IMR-90 (cell line): ENCODE measurements around the gene CELSR1. TPM values are rescaled to one million over a fixed set of nuclear protein-coding genes. Genes with fewer than 3 reads are reported as not detected.

Experiments
- ATAC-seq: fragments of 200-7000 bp; cut with Tn5 transposase; 2 replicates; pipeline ENCODE4 v1.9.1; 2020; ENCODE audit warnings: low read depth, mild to moderate bottlenecking, moderate library complexity
- BruUV-seq: library from RNA; stranded (reverse); fragments of 400-500 nt; replicated peaks from 2 replicates; lab custom pipeline; 2021; lab: Mats Ljungman, UMichigan
- CTCF ChIA-PET: fragments of 300-600 bp; formaldehyde crosslinking; extraction: SDS; loops from one replicate; lab custom pipeline; 2021; ENCODE audit warnings: antibody characterized with exemption; lab: Yijun Ruan, JAX
- POLR2A ChIA-PET: fragments of 300-600 bp; sonication (Branson Sonifier 250); formaldehyde crosslinking; loops from one replicate; lab custom pipeline; 2022; ENCODE audit warnings: antibody characterized with exemption; ENCODE audit not compliant: unreplicated experiment; lab: Charles Lee
- DNase-seq: peaks from one replicate; pipeline ENCODE4 v3.0.0; 2013
- H2AFZ ChIP-seq: replicated peaks from 2 replicates; pipeline ENCODE3; 2013; ENCODE audit warnings: low read length, mild to moderate bottlenecking; ENCODE audit not compliant: poor library complexity
- H2AK5ac ChIP-seq: 2 replicates; pipeline ENCODE4 v1.6.1; 2013; ENCODE audit warnings: low read depth, low read length, inconsistent platforms
- H2AK9ac ChIP-seq: replicated peaks from 2 replicates; pipeline ENCODE3; 2013; ENCODE audit warnings: mild to moderate bottlenecking, low read depth, low read length, moderate library complexity; ENCODE audit not compliant: poor library complexity
- H2BK120ac ChIP-seq: 2 replicates; pipeline ENCODE4 v1.6.1; 2013; ENCODE audit warnings: low read depth, low read length, inconsistent platforms
- H2BK15ac ChIP-seq: 3 replicates; pipeline ENCODE4 v1.6.1; 2013; ENCODE audit warnings: low read depth, low read length, inconsistent platforms
- H2BK20ac ChIP-seq: 2 replicates; pipeline ENCODE4 v1.6.1; 2013; ENCODE audit warnings: low read depth, mild to moderate bottlenecking, inconsistent platforms, low read length, moderate library complexity
- H2BK5ac ChIP-seq: 2 replicates; pipeline ENCODE4 v1.6.1; 2013; ENCODE audit warnings: mild to moderate bottlenecking, low read depth, low read length, inconsistent platforms; ENCODE audit not compliant: poor library complexity, severe bottlenecking
- H3K14ac ChIP-seq: replicated peaks from 2 replicates; pipeline ENCODE4 v1.6.1; 2013; ENCODE audit warnings: low read depth, low read length, inconsistent platforms
- H3K18ac ChIP-seq: 2 replicates; pipeline ENCODE4 v1.6.1; 2013; ENCODE audit warnings: low read depth, low read length, control low read depth
- H3K23ac ChIP-seq: 2 replicates; pipeline ENCODE4 v1.6.1; 2013; ENCODE audit warnings: low read depth, low read length, inconsistent platforms
- H3K27ac ChIP-seq: 2 replicates; pipeline ENCODE4 v1.5.1; 2013; ENCODE audit warnings: mild to moderate bottlenecking, control low read depth, low read length; ENCODE audit not compliant: insufficient read depth
- H3K27me3 ChIP-seq: 2 replicates; pipeline ENCODE4 v1.6.1; 2013; ENCODE audit warnings: low read length; ENCODE audit not compliant: control insufficient read depth, insufficient read depth
- H3K36me3 ChIP-seq: 2 replicates; pipeline ENCODE4 v1.6.1; 2013; ENCODE audit warnings: low read length, mixed read lengths; ENCODE audit not compliant: control insufficient read depth, insufficient read depth
- H3K4ac ChIP-seq: 2 replicates; pipeline ENCODE4 v1.6.1; 2013; ENCODE audit warnings: low read depth, low read length, inconsistent platforms
- H3K4me1 ChIP-seq: 2 replicates; pipeline ENCODE4 v1.6.1; 2013; ENCODE audit warnings: low read length, mixed read lengths; ENCODE audit not compliant: control insufficient read depth, insufficient read depth
- H3K4me2 ChIP-seq: 2 replicates; pipeline ENCODE4 v1.6.1; 2013; ENCODE audit warnings: low read depth, mild to moderate bottlenecking, control low read depth, low read length, moderate library complexity
- H3K4me3 ChIP-seq: 2 replicates; pipeline ENCODE4 v1.5.1; 2013; ENCODE audit warnings: low read depth, mild to moderate bottlenecking, control low read depth, low read length, moderate library complexity; ENCODE audit not compliant: insufficient read depth
- H3K56ac ChIP-seq: 2 replicates; pipeline ENCODE4 v1.6.1; 2013; ENCODE audit warnings: low read length, inconsistent platforms; ENCODE audit not compliant: insufficient read depth; ENCODE audit errors: extremely low read depth
- H3K79me1 ChIP-seq, 2 experiments: 2 replicates each; pipeline ENCODE4 v1.6.1; 2013; ENCODE audit warnings: low read length in 2 of 2, inconsistent platforms in 1 of 2, low read depth in 1 of 2
- H3K9ac ChIP-seq: 2 replicates; pipeline ENCODE4 v1.6.1; 2013; ENCODE audit warnings: low read depth, low read length, control low read depth
- H3K9me1 ChIP-seq: 2 replicates; pipeline ENCODE4 v1.6.1; 2013; ENCODE audit warnings: low read length, inconsistent platforms; ENCODE audit not compliant: insufficient read depth
- H3K9me3 ChIP-seq: 2 replicates; pipeline ENCODE4 v1.6.1; 2013; ENCODE audit warnings: low read length; ENCODE audit not compliant: control insufficient read depth, insufficient read depth
- H4K20me1 ChIP-seq: 2 replicates; pipeline ENCODE4 v1.6.1; 2013; ENCODE audit warnings: low read length, inconsistent platforms; ENCODE audit not compliant: insufficient read depth
- H4K5ac ChIP-seq: 2 replicates; pipeline ENCODE4 v1.6.1; 2013; ENCODE audit warnings: mild to moderate bottlenecking, low read depth, low read length, control low read depth
- H4K8ac ChIP-seq, 2 experiments: 2 replicates each; pipeline ENCODE4 v1.6.1; 2013; ENCODE audit warnings: low read depth in 2 of 2, low read length in 2 of 2, control low read depth in 1 of 2, inconsistent platforms in 1 of 2
- H4K91ac ChIP-seq: 2 replicates; pipeline ENCODE4 v1.6.1; 2013; ENCODE audit warnings: low read depth, low read length, inconsistent platforms; ENCODE audit not compliant: insufficient read depth
- BHLHE40 ChIP-seq: fragments of 150-350 bp; IDR thresholded peaks from 2 replicates; pipeline ENCODE4 v1.6.1; 2016; ENCODE audit warnings: mild to moderate bottlenecking, low read depth, low read length
- CEBPB ChIP-seq: IDR thresholded peaks from 2 replicates; pipeline ENCODE4 v1.6.1; 2012; ENCODE audit warnings: low read depth, low read length, improper control_type of control experiment
- FOS ChIP-seq: fragments of 150-350 bp; IDR thresholded peaks from 2 replicates; pipeline ENCODE4 v1.6.1; 2016; ENCODE audit warnings: low read depth, low read length
- MAFK ChIP-seq: IDR thresholded peaks from 2 replicates; pipeline ENCODE4 v1.6.1; 2012; ENCODE audit warnings: low read depth, low read length, improper control_type of control experiment
- MAZ ChIP-seq: IDR thresholded peaks from 2 replicates; pipeline ENCODE4 v1.6.1; 2012; ENCODE audit warnings: low read depth, mild to moderate bottlenecking, low read length, improper control_type of control experiment, moderate library complexity, borderline replicate concordance
- NFE2L2 ChIP-seq: fragments of 150-350 bp; IDR thresholded peaks from 2 replicates; pipeline ENCODE4 v1.6.1; 2016; ENCODE audit warnings: low read depth, mild to moderate bottlenecking, low read length
- RAD21 ChIP-seq: IDR thresholded peaks from 2 replicates; pipeline ENCODE4 v1.6.1; 2012; ENCODE audit warnings: low read length, improper control_type of control experiment
- RCOR1 ChIP-seq: IDR thresholded peaks from 2 replicates; pipeline ENCODE4 v1.6.1; 2012; ENCODE audit warnings: mild to moderate bottlenecking, low read length, improper control_type of control experiment; ENCODE audit not compliant: insufficient replicate concordance
- RFX5 ChIP-seq: IDR thresholded peaks from 2 replicates; pipeline ENCODE4 v1.8.0; 2012; ENCODE audit warnings: low read depth, mild to moderate bottlenecking, low read length, moderate library complexity
- SMC3 ChIP-seq: fragments of 150-350 bp; IDR thresholded peaks from 2 replicates; pipeline ENCODE4 v1.6.1; 2016; ENCODE audit warnings: low read depth, mild to moderate bottlenecking, antibody characterized with exemption, low read length, moderate library complexity
- USF2 ChIP-seq: fragments of 150-350 bp; IDR thresholded peaks from 2 replicates; pipeline ENCODE4 v1.6.1; 2017; ENCODE audit warnings: mild to moderate bottlenecking, antibody characterized with exemption, low read length, low read depth
- WGBS, 2 experiments: methylation state at CpG; one replicate each; pipeline versions ENCODE4 v1.1.5 to v1.1.7; 2013; ENCODE audit warnings: missing lambda C conversion rate in 2 of 2; ENCODE audit not compliant: insufficient read length in 1 of 2; ENCODE audit errors: extremely low coverage in 2 of 2; 5-methylcytosine and 5-hydroxymethylcytosine counted together
- dilution Hi-C: fragments of 300-500 bp; cut with HindIII; formaldehyde crosslinking; loops from one replicate; pipeline ENCODE4 v1.14.3; 2018; ENCODE audit warnings: low sequenced_read_pairs; ENCODE audit not compliant: unreplicated experiment
- in situ Hi-C: fragments of 300-500 bp; cut with MboI; formaldehyde crosslinking; loops from 3 replicates; pipeline ENCODE4 v1.14.3; 2019; ENCODE audit warnings: low sequenced_read_pairs, inconsistent platforms, mixed read lengths
- intact Hi-C: fragments of 100-400 bp; cut with micrococcal nuclease; formaldehyde crosslinking; loops from 2 replicates; pipeline ENCODE4 v1.10.0; 2022
- polyA plus RNA-seq, 3 experiments: library from polyadenylated mRNA; depleted of rRNA; stranded (reverse); fragments of >200 nt; gene quantifications; 2 replicates each; pipeline ENCODE4 v1.2.3, GENCODE V29; 2012; ENCODE audit warnings: low replicate concordance in 1 of 3
- total RNA-seq: library from RNA; depleted of rRNA; stranded (reverse); fragments of >200 nt; gene quantifications from 2 replicates; pipeline ENCODE4 v1.2.3, GENCODE V29; 2012

Gene CELSR1
- total and polyA plus RNA-seq, 2 of the 4 experiments (the other 2 are of a cell fraction) = 0.36 to 0.82 TPM

- Histone ChIP-seq H2AK5ac (no peak overlapping the region), H3K14ac (no peak overlapping the region), H3K4me1 (peaks cover 9% of the 10 kb centered on the region), H2AK9ac (no peak overlapping the region), H2BK15ac (no peak overlapping the region), H4K8ac (no peak overlapping the region), H3K27me3 (peaks cover 4% of the 10 kb centered on the region; the same call in 1 of the 2 replicates), H2AFZ (peak overlapping the region; percentile 85), H3K4me3 (no peak overlapping the region), H3K9me1 (no peaks in the 10 kb centered on the region), H3K9me3 (no peaks in the 10 kb centered on the region), H3K23ac (no peak overlapping the region), H4K91ac (no peak overlapping the region; the same call in 1 of the 2 replicates), H4K20me1 (no peaks in the 10 kb centered on the region), H2BK5ac (no peak overlapping the region), H3K9ac (no peak overlapping the region), H4K5ac (no peak overlapping the region), H3K4me2 (no peak overlapping the region), H3K27ac (no peak overlapping the region), H3K79me1 (no peaks in the 10 kb centered on the region), H3K18ac (no peak overlapping the region), H3K56ac (no peak overlapping the region), H3K36me3 (no peaks in the 10 kb centered on the region), H2BK120ac (peak overlapping the region; percentile 9; the same call in 1 of the 2 replicates), H3K4ac (no peak overlapping the region), H2BK20ac (no peak overlapping the region)
- TF ChIP-seq BHLHE40 (no peak), MAFK (no peak), CEBPB (no peak), FOS (no peak), USF2 (no peak), NFE2L2 (no peak), RCOR1 (no peak), RFX5 (no peak), MAZ (no peak), SMC3 (no peak), RAD21 (no peak)
- WGBS, 2 experiments = 88% methylated on average over 8 of the region's 16 CpGs; no CpG with 5 or more reads in 1 of the 2 experiments
- DNase-seq (no peak), ATAC-seq (no peak)
- ChIA-PET POLR2A (no interaction called here), CTCF (no interaction called here)
- in situ Hi-C loops (no loop called here), intact Hi-C loops (no loop called here), dilution Hi-C loops (no loop called here)
- no TSS peak for BruUV-seq
Measured at GRCh38 chr22:46513908-46514550, 23.4 kb downstream of the CELSR1 start.
